ENCODE data around the gene NDUFV1.

Gene NDUFV1

GRCh38 chr11:67576735-67577475 is 29.8 kb upstream of the NDUFV1 start:
- H2BK120ac ChIP-seq (ENCODE audit: low read depth, low read length): no peak overlapping the region
- H3K23ac ChIP-seq (ENCODE audit: low read length): no peak overlapping the region
- no peak overlapping the region for H4K5ac ChIP-seq (ENCODE audit: low read length)
- H3K79me2 ChIP-seq (ENCODE audit: control insufficient read depth, insufficient read depth, low read length): no peaks in the 10 kb centered on the region
- H2BK15ac ChIP-seq (replicated peaks; ENCODE audit: low read depth): no peak overlapping the region
- H3K4ac ChIP-seq (ENCODE audit: low read depth, low read length): no peak overlapping the region
- no peak overlapping the region for H2BK5ac ChIP-seq (ENCODE audit: low read length)
- H3K56ac ChIP-seq (ENCODE audit: low read length): no peak overlapping the region
- H3K9ac ChIP-seq (ENCODE audit: low read length): no peak overlapping the region
- H3K36me3 ChIP-seq (ENCODE audit: control insufficient read depth, insufficient read depth, low read length): no peaks in the 10 kb centered on the region
- H3K27me3 ChIP-seq (ENCODE audit: insufficient read depth, low read length, poor library complexity): no peaks in the 10 kb centered on the region
- H3K79me1 ChIP-seq (ENCODE audit: low read length): no peaks in the 10 kb centered on the region
- H2AK5ac ChIP-seq (ENCODE audit: low read length): no peak overlapping the region
- WGBS (ENCODE audit: extremely low coverage, insufficient coverage, low lambda C conversion rate): no CpG with 5 or more reads among the region's 14 CpGs
- no peak overlapping the region for H3K4me2 ChIP-seq (ENCODE audit: low read length)
- H3K4me1 ChIP-seq (ENCODE audit: control insufficient read depth, low read depth, low read length): no peaks in the 10 kb centered on the region
- H3K27ac ChIP-seq (ENCODE audit: low read depth, low read length): no peak overlapping the region
- DNase-seq: no peak
- H4K8ac ChIP-seq (ENCODE audit: low read depth, low read length): no peak overlapping the region
- no peak overlapping the region for H3K4me3 ChIP-seq (ENCODE audit: low read length)
- no peak overlapping the region for H3K18ac ChIP-seq (ENCODE audit: low read length)

GRCh38 chr11:67577951-67578350 is 28.8 kb upstream of the NDUFV1 start:
- H4K5ac ChIP-seq (ENCODE audit: low read length): no peak overlapping the region
- H3K18ac ChIP-seq (ENCODE audit: low read length): no peak overlapping the region
- no peak overlapping the region for H3K9ac ChIP-seq (ENCODE audit: low read length)
- no peak overlapping the region for H3K4ac ChIP-seq (ENCODE audit: low read depth, low read length)
- DNase-seq: no peak
- H3K27me3 ChIP-seq (ENCODE audit: insufficient read depth, low read length, poor library complexity): no peaks in the 10 kb centered on the region
- no peak overlapping the region for H3K56ac ChIP-seq (ENCODE audit: low read length)
- H4K8ac ChIP-seq (ENCODE audit: low read depth, low read length): no peak overlapping the region
- no peak overlapping the region for H3K23ac ChIP-seq (ENCODE audit: low read length)
- no peak overlapping the region for H3K27ac ChIP-seq (ENCODE audit: low read depth, low read length)
- H2BK5ac ChIP-seq (ENCODE audit: low read length): no peak overlapping the region
- no peak overlapping the region for H2BK120ac ChIP-seq (ENCODE audit: low read depth, low read length)
- no peaks in the 10 kb centered on the region for H3K79me2 ChIP-seq (ENCODE audit: control insufficient read depth, insufficient read depth, low read length)
- H3K4me3 ChIP-seq (ENCODE audit: low read length): no peak overlapping the region
- H3K4me2 ChIP-seq (ENCODE audit: low read length): no peak overlapping the region
- H2BK15ac ChIP-seq (replicated peaks; ENCODE audit: low read depth): no peak overlapping the region
- peaks cover 5% of the 10 kb centered on the region for H3K4me1 ChIP-seq (ENCODE audit: control insufficient read depth, low read depth, low read length)
- no peak overlapping the region for H2AK5ac ChIP-seq (ENCODE audit: low read length)
- no CpG with 5 or more reads among the region's 6 CpGs for WGBS (ENCODE audit: extremely low coverage, insufficient coverage, low lambda C conversion rate)
- no peaks in the 10 kb centered on the region for H3K79me1 ChIP-seq (ENCODE audit: low read length)
- no peaks in the 10 kb centered on the region for H3K36me3 ChIP-seq (ENCODE audit: control insufficient read depth, insufficient read depth, low read length)

GRCh38 chr11:67581469-67581868 is 25.3 kb upstream of the NDUFV1 start:
- Histone ChIP-seq H3K18ac (ENCODE audit: low read length) (no peak overlapping the region), H2BK5ac (ENCODE audit: low read length) (no peak overlapping the region), H2BK15ac (replicated peaks; ENCODE audit: low read depth) (no peak overlapping the region), H3K79me1 (ENCODE audit: low read length) (peaks cover 11% of the 10 kb centered on the region), H3K36me3 (ENCODE audit: control insufficient read depth, insufficient read depth, low read length) (peaks cover 3% of the 10 kb centered on the region), H3K27me3 (ENCODE audit: insufficient read depth, low read length, poor library complexity) (no peaks in the 10 kb centered on the region), H3K4me3 (ENCODE audit: low read length) (no peak overlapping the region), H2AK5ac (ENCODE audit: low read length) (no peak overlapping the region), H3K56ac (ENCODE audit: low read length) (peak overlapping the region; percentile 50), H3K27ac (ENCODE audit: low read depth, low read length) (no peak overlapping the region), H3K4me2 (ENCODE audit: low read length) (no peak overlapping the region), H3K4ac (ENCODE audit: low read depth, low read length) (no peak overlapping the region), H3K23ac (ENCODE audit: low read length) (no peak overlapping the region), H4K8ac (ENCODE audit: low read depth, low read length) (no peak overlapping the region), H3K9ac (ENCODE audit: low read length) (no peak overlapping the region), H4K5ac (ENCODE audit: low read length) (no peak overlapping the region), H3K4me1 (ENCODE audit: control insufficient read depth, low read depth, low read length) (peaks cover 8% of the 10 kb centered on the region), H3K79me2 (ENCODE audit: control insufficient read depth, insufficient read depth, low read length) (peaks cover 24% of the 10 kb centered on the region), H2BK120ac (ENCODE audit: low read depth, low read length) (no peak overlapping the region)
- WGBS (ENCODE audit: extremely low coverage, insufficient coverage, low lambda C conversion rate): no CpG with 5 or more reads among the region's 11 CpGs
- peak; percentile 69 for DNase-seq

- H3K79me2 ChIP-seq (ENCODE audit: control insufficient read depth, insufficient read depth, low read length): peaks cover 24% of the 10 kb centered on the region
- no peak overlapping the region for H3K9ac ChIP-seq (ENCODE audit: low read length)
- H3K4ac ChIP-seq (ENCODE audit: low read depth, low read length): no peak overlapping the region
- no CpG with 5 or more reads among the region's 4 CpGs for WGBS (ENCODE audit: extremely low coverage, insufficient coverage, low lambda C conversion rate)
- H3K23ac ChIP-seq (ENCODE audit: low read length): no peak overlapping the region
- peaks cover 7% of the 10 kb centered on the region for H3K36me3 ChIP-seq (ENCODE audit: control insufficient read depth, insufficient read depth, low read length)
- no peaks in the 10 kb centered on the region for H3K27me3 ChIP-seq (ENCODE audit: insufficient read depth, low read length, poor library complexity)
- peaks cover 8% of the 10 kb centered on the region for H3K4me1 ChIP-seq (ENCODE audit: control insufficient read depth, low read depth, low read length)
- H3K4me3 ChIP-seq (ENCODE audit: low read length): no peak overlapping the region
- no peak overlapping the region for H3K18ac ChIP-seq (ENCODE audit: low read length)
- H2BK120ac ChIP-seq (ENCODE audit: low read depth, low read length): no peak overlapping the region
- no peak overlapping the region for H4K5ac ChIP-seq (ENCODE audit: low read length)
- DNase-seq: no peak
- no peak overlapping the region for H2BK5ac ChIP-seq (ENCODE audit: low read length)
- H3K27ac ChIP-seq (ENCODE audit: low read depth, low read length): no peak overlapping the region
- no peak overlapping the region for H2BK15ac ChIP-seq (replicated peaks; ENCODE audit: low read depth)
- no peak overlapping the region for H3K56ac ChIP-seq (ENCODE audit: low read length)
- H3K4me2 ChIP-seq (ENCODE audit: low read length): no peak overlapping the region
- H3K79me1 ChIP-seq (ENCODE audit: low read length): peaks cover 12% of the 10 kb centered on the region
- H4K8ac ChIP-seq (ENCODE audit: low read depth, low read length): no peak overlapping the region
- H2AK5ac ChIP-seq (ENCODE audit: low read length): no peak overlapping the region
These were observed 24.7 kb upstream of the NDUFV1 start for GRCh38 chr11:67582011-67582410.

GRCh38 chr11:67583247-67584204 is 23.2 kb upstream of the NDUFV1 start, which contains the start of gene GSTP1:
GSTP1 (plus strand) TSS chr11:67583812; CDS start chr11:67583844, 32 bp downstream.
- Histone ChIP-seq H3K9ac (ENCODE audit: low read length) (peak within 1 kb of the TSS; percentile 86), H3K36me3 (ENCODE audit: control insufficient read depth, insufficient read depth, low read length) (peaks cover 9% of the 10 kb centered on the region), H3K79me2 (ENCODE audit: control insufficient read depth, insufficient read depth, low read length) (peaks cover 24% of the 10 kb centered on the region), H2BK120ac (ENCODE audit: low read depth, low read length) (no peak within 1 kb of the TSS), H3K27me3 (ENCODE audit: insufficient read depth, low read length, poor library complexity) (no peaks in the 10 kb centered on the region), H3K56ac (ENCODE audit: low read length) (peak within 1 kb of the TSS; percentile 88), H4K5ac (ENCODE audit: low read length) (no peak within 1 kb of the TSS), H3K23ac (ENCODE audit: low read length) (no peak within 1 kb of the TSS), H2AK5ac (ENCODE audit: low read length) (peak within 1 kb of the TSS; percentile 90), H3K4me2 (ENCODE audit: low read length) (peak within 1 kb of the TSS; percentile 49), H3K4ac (ENCODE audit: low read depth, low read length) (peak within 1 kb of the TSS; percentile 99), H4K8ac (ENCODE audit: low read depth, low read length) (no peak within 1 kb of the TSS), H3K27ac (ENCODE audit: low read depth, low read length) (peak within 1 kb of the TSS; percentile 55), H3K18ac (ENCODE audit: low read length) (peak within 1 kb of the TSS; percentile 98), H2BK5ac (ENCODE audit: low read length) (peak within 1 kb of the TSS; percentile 12), H2BK15ac (replicated peaks; ENCODE audit: low read depth) (no peak within 1 kb of the TSS), H3K4me3 (ENCODE audit: low read length) (peak within 1 kb of the TSS; percentile 79), H3K4me1 (ENCODE audit: control insufficient read depth, low read depth, low read length) (peaks cover 8% of the 10 kb centered on the region), H3K79me1 (ENCODE audit: low read length) (peaks cover 12% of the 10 kb centered on the region)
- DNase-seq: peak; percentile 96
- WGBS (ENCODE audit: extremely low coverage, insufficient coverage, low lambda C conversion rate): no CpG with 5 or more reads among the region's 81 CpGs
